ENCODE results near the gene PRUNE2.

GRCh38 chr9:76642074-76642473 is 263.8 kb downstream of the PRUNE2 start:
- TF ChIP-seq, protein P1, sequence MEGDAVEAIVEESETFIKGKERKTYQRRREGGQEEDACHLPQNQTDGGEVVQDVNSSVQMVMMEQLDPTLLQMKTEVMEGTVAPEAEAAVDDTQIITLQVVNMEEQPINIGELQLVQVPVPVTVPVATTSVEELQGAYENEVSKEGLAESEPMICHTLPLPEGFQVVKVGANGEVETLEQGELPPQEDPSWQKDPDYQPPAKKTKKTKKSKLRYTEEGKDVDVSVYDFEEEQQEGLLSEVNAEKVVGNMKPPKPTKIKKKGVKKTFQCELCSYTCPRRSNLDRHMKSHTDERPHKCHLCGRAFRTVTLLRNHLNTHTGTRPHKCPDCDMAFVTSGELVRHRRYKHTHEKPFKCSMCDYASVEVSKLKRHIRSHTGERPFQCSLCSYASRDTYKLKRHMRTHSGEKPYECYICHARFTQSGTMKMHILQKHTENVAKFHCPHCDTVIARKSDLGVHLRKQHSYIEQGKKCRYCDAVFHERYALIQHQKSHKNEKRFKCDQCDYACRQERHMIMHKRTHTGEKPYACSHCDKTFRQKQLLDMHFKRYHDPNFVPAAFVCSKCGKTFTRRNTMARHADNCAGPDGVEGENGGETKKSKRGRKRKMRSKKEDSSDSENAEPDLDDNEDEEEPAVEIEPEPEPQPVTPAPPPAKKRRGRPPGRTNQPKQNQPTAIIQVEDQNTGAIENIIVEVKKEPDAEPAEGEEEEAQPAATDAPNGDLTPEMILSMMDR (IDR thresholded peaks at IDR 0.05; ENCODE audit: poor library complexity), result no peak
- TF ChIP-seq EZH2phosphoT487 (IDR thresholded peaks at IDR 0.05; ENCODE audit: low read depth, severe bottlenecking, unreplicated experiment) (no peak), EZH2 (IDR thresholded peaks at IDR 0.05; ENCODE audit: borderline replicate concordance) (no peak)

Measured in hepatocyte (in vitro differentiated cells).